CD14-positive monocyte (primary cell): ENCODE data around the gene INTS14. TPM values are rescaled to one million over a fixed set of nuclear protein-coding genes. Genes with fewer than 3 reads are reported as not detected.

Experiments
- DNase-seq, 3 donors: peaks; one replicate each; pipeline ENCODE4 v3.0.0-alpha.2; 2011 to 2022
- H2AFZ ChIP-seq: 2 replicates; pipeline ENCODE4 v1.6.0; 2012; ENCODE audit warnings: mild to moderate bottlenecking, low read depth, low read length, inconsistent platforms; ENCODE audit not compliant: insufficient read depth, poor library complexity, severe bottlenecking
- H3K27ac ChIP-seq, 2 donors: 1 replicate in 1 of 2; 2 replicates in 1 of 2; pipeline ENCODE4 v1.5.1; 2012 to 2013; ENCODE audit warnings: low read length in 2 of 2, control low read depth in 1 of 2, inconsistent platforms in 1 of 2, low read depth in 1 of 2, mild to moderate bottlenecking in 1 of 2
- H3K27me3 ChIP-seq, 2 donors: one replicate each; pipeline versions ENCODE4 v1.6.0 to v1.6.1; 2011 to 2013; ENCODE audit warnings: low read length in 2 of 2; ENCODE audit not compliant: control insufficient read depth in 2 of 2, insufficient read depth in 2 of 2
- H3K36me3 ChIP-seq, 2 donors: replicated peaks in 1 of 2; 1 replicate in 1 of 2; 2 replicates in 1 of 2; pipeline versions ENCODE4 v1.5.1 to v1.6.1; 2012 to 2013; ENCODE audit warnings: low read length in 2 of 2, control low read depth in 1 of 2, inconsistent platforms in 1 of 2, mild to moderate bottlenecking in 1 of 2; ENCODE audit not compliant: insufficient read depth in 2 of 2, control insufficient read depth in 1 of 2
- H3K4me1 ChIP-seq, 2 donors: 1 replicate in 1 of 2; 2 replicates in 1 of 2; pipeline versions ENCODE4 v1.5.1 to v1.6.1; 2012 to 2013; ENCODE audit warnings: low read length in 2 of 2, control low read depth in 1 of 2, inconsistent platforms in 1 of 2, mild to moderate bottlenecking in 1 of 2, moderate library complexity in 1 of 2; ENCODE audit not compliant: insufficient read depth in 2 of 2, control insufficient read depth in 1 of 2
- H3K4me2 ChIP-seq: replicated peaks from 2 replicates; pipeline ENCODE3; 2012; ENCODE audit warnings: low read length, moderate library complexity, mild to moderate bottlenecking; ENCODE audit not compliant: poor library complexity, severe bottlenecking; ENCODE audit errors: extremely low read depth
- H3K4me3 ChIP-seq, 3 experiments: fragments of 200-600 bp in 1 of 3; sonication (generic) in 1 of 3; replicated peaks in 1 of 3; 1 replicate in 2 of 3; 2 replicates in 1 of 3; pipeline ENCODE4 v1.5.1; 2011 to 2013; ENCODE audit warnings: low read length in 3 of 3, mild to moderate bottlenecking in 3 of 3, control low read depth in 2 of 3, low read depth in 2 of 3, inconsistent platforms in 1 of 3, moderate library complexity in 1 of 3
- H3K79me2 ChIP-seq: 2 replicates; pipeline ENCODE4 v1.6.0; 2012; ENCODE audit warnings: mild to moderate bottlenecking, control low read depth, inconsistent platforms, low read length, moderate library complexity; ENCODE audit not compliant: insufficient read depth
- H3K9ac ChIP-seq: 2 replicates; pipeline ENCODE4 v1.6.0; 2017; ENCODE audit warnings: low read length, mild to moderate bottlenecking; ENCODE audit not compliant: insufficient read depth, poor library complexity, severe bottlenecking
- H3K9me3 ChIP-seq, 2 donors: replicated peaks in 1 of 2; 1 replicate in 1 of 2; 2 replicates in 1 of 2; pipeline versions ENCODE4 v1.5.1 to v1.6.1; 2012 to 2013; ENCODE audit warnings: low read length in 2 of 2, control low read depth in 1 of 2; ENCODE audit not compliant: control insufficient read depth in 1 of 2, insufficient read depth in 1 of 2
- H4K20me1 ChIP-seq: 2 replicates; pipeline ENCODE4 v1.6.0; 2012; ENCODE audit warnings: mild to moderate bottlenecking, low read length, control low read depth, moderate library complexity; ENCODE audit not compliant: insufficient read depth
- H3K27ac Mint-ChIP-seq, 7 donors: one replicate each; pipeline ENCODE4 v1.8.0; 2020; ENCODE audit warnings: mild to moderate bottlenecking in 7 of 7, mixed read lengths in 7 of 7, moderate library complexity in 6 of 7, inconsistent platforms in 2 of 7
- H3K27me3 Mint-ChIP-seq, 3 donors: one replicate each; pipeline ENCODE4 v1.8.0; 2021 to 2022; ENCODE audit warnings: low read depth in 3 of 3, mild to moderate bottlenecking in 3 of 3, mixed read lengths in 3 of 3, moderate library complexity in 3 of 3, inconsistent platforms in 1 of 3
- H3K36me3 Mint-ChIP-seq, 2 donors: one replicate each; pipeline ENCODE4 v1.8.0; 2020; ENCODE audit warnings: mixed read lengths in 2 of 2, inconsistent platforms in 1 of 2, mild to moderate bottlenecking in 1 of 2
- H3K4me1 Mint-ChIP-seq: one replicate; pipeline ENCODE4 v1.8.0; 2020; ENCODE audit warnings: mild to moderate bottlenecking, mixed read lengths
- H3K4me3 Mint-ChIP-seq, 2 donors: one replicate each; pipeline ENCODE4 v1.8.0; 2020; ENCODE audit warnings: mild to moderate bottlenecking in 2 of 2, mixed read lengths in 2 of 2, moderate library complexity in 1 of 2
- H3K9me3 Mint-ChIP-seq, 7 donors: one replicate each; pipeline ENCODE4 v1.8.0; 2020 to 2022; ENCODE audit warnings: mixed read lengths in 7 of 7, mild to moderate bottlenecking in 6 of 7, moderate library complexity in 6 of 7, inconsistent platforms in 2 of 7
- WGBS: methylation state at CpG from one replicate; pipeline ENCODE4 v1.1.5; 2013; ENCODE audit warnings: missing lambda C conversion rate; ENCODE audit not compliant: insufficient coverage; 5-methylcytosine and 5-hydroxymethylcytosine counted together
- intact Hi-C, 2 donors: fragments of 100-400 bp; cut with micrococcal nuclease; formaldehyde crosslinking; loops; one replicate each; pipeline versions ENCODE4 v1.15.0 to v1.15.1; 2023
- polyA plus RNA-seq, 3 donors: library from polyadenylated mRNA; depleted of rRNA in 1 of 3; unstranded in 2 of 3; stranded (reverse) in 1 of 3; fragments of 300-500 nt in 2 of 3; fragments of >200 nt in 1 of 3; fragmentation: Illumina TruSeq in 2 of 3; gene quantifications; 1 replicate in 2 of 3; 2 replicates in 1 of 3; pipeline ENCODE4 v1.2.3, GENCODE V29; 2012 to 2021
- TF ChIP-seq, protein P1 (sequence below): fragments of 200-600 bp; IDR thresholded peaks from one replicate; pipeline ENCODE4 v1.8.0; 2022; ENCODE audit warnings: antibody characterized with exemption, mild to moderate bottlenecking

INTS14 gene
- polyA plus RNA-seq, 3 donors, result 10.1 to 20.3 (median 12.0) TPM

- no peaks in the 10 kb centered on the region for H3K79me2 ChIP-seq
- Mint-ChIP-seq H3K4me3 (no peak overlapping the region), H3K36me3 (peaks cover 2 to 4% of the 10 kb centered on the region in 2 donors), H3K9me3 (no peaks in the 10 kb centered on the region), H3K4me1 (peaks cover 9% of the 10 kb centered on the region), H3K27me3 (no peaks in the 10 kb centered on the region), H3K27ac (no peak overlapping the region)
- intact Hi-C loops, result no loop called here
- H3K4me2 ChIP-seq, result no peak overlapping the region
- no peaks in the 10 kb centered on the region for H4K20me1 ChIP-seq
- peaks cover 0 to 6% of the 10 kb centered on the region in 2 donors for H3K4me1 ChIP-seq
- H3K9me3 ChIP-seq, result no peaks in the 10 kb centered on the region
- 97% methylated on average over 5 of the region's 6 CpGs for WGBS
- H2AFZ ChIP-seq, result no peak overlapping the region
- peaks cover 0 to 4% of the 10 kb centered on the region in 2 donors for H3K36me3 ChIP-seq
- no peaks in the 10 kb centered on the region for H3K27me3 ChIP-seq
- DNase-seq, result no peak
- TF ChIP-seq, protein P1, sequence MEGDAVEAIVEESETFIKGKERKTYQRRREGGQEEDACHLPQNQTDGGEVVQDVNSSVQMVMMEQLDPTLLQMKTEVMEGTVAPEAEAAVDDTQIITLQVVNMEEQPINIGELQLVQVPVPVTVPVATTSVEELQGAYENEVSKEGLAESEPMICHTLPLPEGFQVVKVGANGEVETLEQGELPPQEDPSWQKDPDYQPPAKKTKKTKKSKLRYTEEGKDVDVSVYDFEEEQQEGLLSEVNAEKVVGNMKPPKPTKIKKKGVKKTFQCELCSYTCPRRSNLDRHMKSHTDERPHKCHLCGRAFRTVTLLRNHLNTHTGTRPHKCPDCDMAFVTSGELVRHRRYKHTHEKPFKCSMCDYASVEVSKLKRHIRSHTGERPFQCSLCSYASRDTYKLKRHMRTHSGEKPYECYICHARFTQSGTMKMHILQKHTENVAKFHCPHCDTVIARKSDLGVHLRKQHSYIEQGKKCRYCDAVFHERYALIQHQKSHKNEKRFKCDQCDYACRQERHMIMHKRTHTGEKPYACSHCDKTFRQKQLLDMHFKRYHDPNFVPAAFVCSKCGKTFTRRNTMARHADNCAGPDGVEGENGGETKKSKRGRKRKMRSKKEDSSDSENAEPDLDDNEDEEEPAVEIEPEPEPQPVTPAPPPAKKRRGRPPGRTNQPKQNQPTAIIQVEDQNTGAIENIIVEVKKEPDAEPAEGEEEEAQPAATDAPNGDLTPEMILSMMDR, result no peak
- H3K27ac ChIP-seq, result no peak overlapping the region
- no peak overlapping the region for H3K9ac ChIP-seq
- H3K4me3 ChIP-seq, result no peak overlapping the region
Measured at GRCh38 chr15:65642594-65642993, 31.7 kb upstream of the INTS14 start.

DNA sequence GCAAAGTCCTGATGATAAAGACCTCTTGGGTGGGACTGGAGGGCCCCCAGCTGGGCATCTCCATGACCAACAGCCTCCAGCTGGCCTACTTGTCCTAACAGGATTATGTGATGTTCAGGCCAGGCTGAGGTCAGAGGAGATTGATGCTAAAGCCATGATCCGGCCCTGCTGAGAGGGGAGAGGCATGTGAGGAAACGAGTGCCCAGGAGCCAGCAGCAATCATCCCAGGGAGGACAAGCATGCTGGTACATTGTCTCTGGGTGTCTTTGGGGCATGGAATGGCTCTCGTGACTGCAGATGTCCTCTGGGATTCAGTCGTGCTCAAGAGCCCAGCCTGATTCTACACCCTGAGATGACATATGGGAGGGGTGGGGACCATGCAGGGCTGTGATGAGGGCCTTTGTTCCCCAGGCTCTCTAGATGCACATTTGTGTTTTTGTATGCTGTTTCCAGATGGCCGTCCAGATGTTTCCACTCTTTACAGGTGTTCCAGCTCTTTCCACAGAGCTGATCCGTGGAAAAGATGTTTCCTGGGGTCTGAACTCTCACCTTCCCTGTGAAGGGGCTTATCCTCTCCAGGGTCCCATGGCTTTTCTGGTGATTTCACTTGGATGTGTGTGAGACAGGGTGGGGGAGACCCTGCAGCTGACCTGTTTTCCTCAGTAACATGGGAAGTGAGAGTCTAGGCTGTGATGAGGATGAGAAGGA is 31.0 kb upstream of the INTS14 start:
- H4K20me1 ChIP-seq, result no peaks in the 10 kb centered on the region
- DNase-seq, result no peak
- H3K9me3 Mint-ChIP-seq, result no peaks in the 10 kb centered on the region
- H3K4me1 Mint-ChIP-seq, result peaks cover 9% of the 10 kb centered on the region
- 88% methylated on average over 6 of the region's 6 CpGs for WGBS
- H3K27ac ChIP-seq, result no peak overlapping the region
- TF ChIP-seq, protein P1, result no peak
- no peak overlapping the region for H3K4me2 ChIP-seq
- H3K4me3 Mint-ChIP-seq, result no peak overlapping the region
- intact Hi-C loops, result no loop called here
- peaks cover 0 to 4% of the 10 kb centered on the region in 2 donors for H3K36me3 ChIP-seq
- H3K4me1 ChIP-seq, result peaks cover 0 to 6% of the 10 kb centered on the region in 2 donors
- H3K9ac ChIP-seq, result no peak overlapping the region
- no peak overlapping the region for H2AFZ ChIP-seq
- H3K27me3 ChIP-seq, result no peaks in the 10 kb centered on the region
- H3K4me3 ChIP-seq, result no peak overlapping the region
- no peaks in the 10 kb centered on the region for H3K9me3 ChIP-seq
- peaks cover 0 to 4% of the 10 kb centered on the region in 2 donors for H3K36me3 Mint-ChIP-seq
- H3K27ac Mint-ChIP-seq, result peak overlapping the region in 1 of 7 donors; percentile 66
- no peaks in the 10 kb centered on the region for H3K79me2 ChIP-seq
- no peaks in the 10 kb centered on the region for H3K27me3 Mint-ChIP-seq
